Measurements from ENCODE around the gene WIF1. TPM values are rescaled to one million over a fixed set of nuclear protein-coding genes. Genes with fewer than 3 reads are reported as not detected.

WIF1 gene
- total RNA-seq, 3 donors from 2014 or later: 0.19 TPM; not detected in 2

DNA sequence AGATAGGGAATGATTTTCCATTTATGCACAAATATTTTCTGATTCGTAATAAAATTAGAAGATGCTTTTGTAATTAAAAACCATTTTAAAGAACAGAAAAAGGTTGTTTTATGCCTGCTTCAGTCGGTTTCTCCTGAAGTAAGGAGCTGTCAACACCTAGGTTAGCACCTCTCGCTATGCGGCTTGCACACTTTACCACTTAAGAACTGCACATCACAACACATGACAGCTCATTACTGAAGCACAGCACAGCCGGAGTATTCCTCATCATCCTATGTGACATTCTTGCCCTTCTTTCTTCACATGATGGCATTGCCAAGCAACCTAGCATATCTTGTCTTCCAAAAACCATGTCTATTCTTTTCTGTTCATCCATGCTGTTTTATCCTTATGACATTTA lies 5.4 kb upstream of the WIF1 start:
- DNase-seq (no peak), ATAC-seq (no peak)
- no peak overlapping the region for H3K4me3 ChIP-seq
- no peaks in the 10 kb centered on the region for H3K9me3 ChIP-seq
- TF ChIP-seq, protein P1, sequence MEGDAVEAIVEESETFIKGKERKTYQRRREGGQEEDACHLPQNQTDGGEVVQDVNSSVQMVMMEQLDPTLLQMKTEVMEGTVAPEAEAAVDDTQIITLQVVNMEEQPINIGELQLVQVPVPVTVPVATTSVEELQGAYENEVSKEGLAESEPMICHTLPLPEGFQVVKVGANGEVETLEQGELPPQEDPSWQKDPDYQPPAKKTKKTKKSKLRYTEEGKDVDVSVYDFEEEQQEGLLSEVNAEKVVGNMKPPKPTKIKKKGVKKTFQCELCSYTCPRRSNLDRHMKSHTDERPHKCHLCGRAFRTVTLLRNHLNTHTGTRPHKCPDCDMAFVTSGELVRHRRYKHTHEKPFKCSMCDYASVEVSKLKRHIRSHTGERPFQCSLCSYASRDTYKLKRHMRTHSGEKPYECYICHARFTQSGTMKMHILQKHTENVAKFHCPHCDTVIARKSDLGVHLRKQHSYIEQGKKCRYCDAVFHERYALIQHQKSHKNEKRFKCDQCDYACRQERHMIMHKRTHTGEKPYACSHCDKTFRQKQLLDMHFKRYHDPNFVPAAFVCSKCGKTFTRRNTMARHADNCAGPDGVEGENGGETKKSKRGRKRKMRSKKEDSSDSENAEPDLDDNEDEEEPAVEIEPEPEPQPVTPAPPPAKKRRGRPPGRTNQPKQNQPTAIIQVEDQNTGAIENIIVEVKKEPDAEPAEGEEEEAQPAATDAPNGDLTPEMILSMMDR (IDR thresholded peaks at IDR 0.05): no peak
- intact Hi-C loops (cut with DNase I, micrococcal nuclease): no loop called here
- no peaks in the 10 kb centered on the region for H3K4me1 ChIP-seq (ENCODE audit: low read depth)
- H3K36me3 ChIP-seq (ENCODE audit: low read depth): no peaks in the 10 kb centered on the region

DNA sequence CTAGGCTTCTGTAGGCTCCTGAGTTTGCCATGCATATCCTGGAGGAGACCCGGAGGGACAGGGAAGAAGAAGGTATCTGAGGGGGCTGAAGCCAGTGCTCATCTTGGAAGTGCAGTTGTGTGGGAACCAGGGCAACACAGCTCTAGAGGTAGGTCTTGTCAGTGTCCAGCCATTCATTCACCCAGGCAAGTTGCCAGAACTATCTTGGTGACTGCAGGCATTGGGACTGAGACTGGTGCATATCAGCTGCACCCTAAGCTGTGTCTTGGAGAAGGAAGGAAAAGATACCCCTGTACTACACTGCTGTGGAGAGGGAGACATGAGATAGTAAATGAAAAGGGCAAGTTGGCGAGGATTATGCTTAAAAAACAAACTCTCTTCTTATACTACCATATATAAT lies 4.9 kb upstream of the WIF1 start:
- Histone ChIP-seq H3K4me3 (no peak overlapping the region), H3K4me1 (ENCODE audit: low read depth) (peaks cover 5% of the 10 kb centered on the region), H3K36me3 (ENCODE audit: low read depth) (no peaks in the 10 kb centered on the region), H3K9me3 (no peaks in the 10 kb centered on the region)
- DNase-seq (no peak), ATAC-seq (no peak)
- intact Hi-C loops (cut with DNase I, micrococcal nuclease): no loop called here
- TF ChIP-seq, protein P1 (IDR thresholded peaks at IDR 0.05): no peak

DNA sequence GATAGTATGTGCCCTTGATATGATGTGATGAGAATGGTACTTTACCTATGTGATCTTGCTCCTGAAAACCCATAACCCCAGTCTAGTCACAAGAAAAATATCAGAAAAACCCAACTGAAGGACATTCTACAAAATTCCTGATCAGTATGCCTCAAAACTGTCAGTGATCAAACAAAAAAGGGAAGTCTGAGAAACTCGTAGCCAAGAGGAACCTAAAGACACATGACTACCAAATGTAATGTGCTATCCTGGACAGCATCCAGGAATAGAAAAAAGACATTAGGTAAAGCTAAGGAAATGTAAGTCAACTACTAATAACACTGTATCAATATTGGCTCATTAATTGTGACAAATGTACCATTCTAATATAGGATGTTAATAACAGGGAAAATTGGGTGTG lies 4.1 kb upstream of the WIF1 start:
- ATAC-seq (no peak), DNase-seq (no peak)
- Histone ChIP-seq H3K4me1 (ENCODE audit: low read depth) (peaks cover 7% of the 10 kb centered on the region), H3K36me3 (ENCODE audit: low read depth) (no peaks in the 10 kb centered on the region), H3K4me3 (no peak overlapping the region), H3K9me3 (no peaks in the 10 kb centered on the region)
- intact Hi-C loops (cut with DNase I, micrococcal nuclease): no loop called here
- TF ChIP-seq, protein P1 (IDR thresholded peaks at IDR 0.05): no peak

DNA sequence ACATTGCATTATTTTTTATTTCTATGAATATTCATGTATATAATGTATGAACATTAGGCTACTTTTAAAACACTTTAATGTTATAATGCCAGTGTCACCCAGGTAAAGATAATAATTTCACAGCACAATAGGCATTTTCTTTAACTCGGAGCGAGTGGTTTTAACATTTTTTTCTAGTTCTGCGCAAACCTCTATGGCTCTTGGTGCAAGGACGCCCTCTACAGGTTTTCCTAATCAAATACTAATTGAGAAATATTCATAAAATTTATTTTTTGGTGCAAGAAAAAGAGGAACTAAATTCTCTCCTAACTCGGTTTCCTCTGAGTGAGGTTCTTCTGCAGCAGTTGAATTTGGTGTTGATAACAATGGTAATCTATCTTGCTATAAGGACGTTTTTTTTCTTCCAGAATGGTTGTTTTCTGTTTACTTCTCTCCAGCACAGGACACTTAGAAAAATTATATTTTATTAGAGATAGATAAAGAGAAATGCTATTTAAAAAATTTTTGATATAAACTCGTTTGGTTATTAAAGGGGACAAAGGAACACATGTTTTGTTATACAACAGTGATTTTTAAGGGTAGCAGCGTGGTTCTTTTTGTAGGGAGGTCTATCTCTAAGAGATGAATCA lies 2.4 kb upstream of the WIF1 start:
- DNase-seq: peak in 1 of 3 donors; percentile 17
- H3K36me3 ChIP-seq (ENCODE audit: low read depth): no peaks in the 10 kb centered on the region
- ATAC-seq: no peak
- H3K9me3 ChIP-seq: no peaks in the 10 kb centered on the region
- TF ChIP-seq, protein P1 (IDR thresholded peaks at IDR 0.05): no peak
- peaks cover 7% of the 10 kb centered on the region for H3K4me1 ChIP-seq (ENCODE audit: low read depth)
- intact Hi-C loops (cut with DNase I, micrococcal nuclease): loop anchor here (5.0 kb wide), 2 partner anchors 231 to 321 kb away; no protein-coding TSS in a partner anchor
- no peak overlapping the region for H3K4me3 ChIP-seq

DNA sequence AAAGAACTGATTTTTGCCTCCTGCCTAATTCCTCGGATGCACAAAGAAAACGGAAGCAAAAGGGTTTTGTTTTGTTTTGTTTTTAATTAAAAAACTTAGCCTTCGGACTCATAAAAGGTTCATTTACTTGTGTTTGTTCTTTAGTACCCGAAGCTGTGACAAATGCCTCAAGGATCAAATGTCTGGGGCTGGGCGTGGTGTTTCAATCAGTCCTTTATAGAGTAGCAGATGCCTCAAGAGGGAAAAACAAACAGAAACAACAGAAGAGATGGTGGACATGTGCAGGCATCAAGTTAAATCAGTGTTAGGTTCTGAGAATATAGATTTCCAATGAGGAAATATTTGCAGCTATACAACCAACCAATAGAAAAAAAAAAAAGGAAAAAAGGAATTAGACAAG lies 1.6 kb upstream of the WIF1 start:
- intact Hi-C loops (cut with DNase I, micrococcal nuclease): loop anchor here (5.0 kb wide), 2 partner anchors 230 to 320 kb away; no protein-coding TSS in a partner anchor
- TF ChIP-seq, protein P1 (IDR thresholded peaks at IDR 0.05): no peak
- Histone ChIP-seq H3K36me3 (ENCODE audit: low read depth) (no peaks in the 10 kb centered on the region), H3K4me3 (no peak overlapping the region), H3K9me3 (no peaks in the 10 kb centered on the region), H3K4me1 (ENCODE audit: low read depth) (peaks cover 7% of the 10 kb centered on the region)
- ATAC-seq (no peak), DNase-seq (no peak)
